Loucy (cell line): Measurements from ENCODE around the gene SPINK13.

Experiments
- H2AFZ ChIP-seq: fragments of 200-600 bp; sonication (generic); 2 replicates; pipeline ENCODE4 v1.6.0; 2016; ENCODE audit warnings: antibody characterized with exemption, mild to moderate bottlenecking, low read length, moderate library complexity
- H3F3A ChIP-seq: fragments of 200-600 bp; 2 replicates; pipeline ENCODE4 v1.6.0; 2016; ENCODE audit warnings: antibody characterized with exemption, low read depth, mild to moderate bottlenecking
- H3K27me3 ChIP-seq: fragments of 200-600 bp; sonication (generic); 2 replicates; pipeline ENCODE4 v1.6.1; 2014; ENCODE audit warnings: low read length, mild to moderate bottlenecking; ENCODE audit not compliant: insufficient read depth, poor library complexity, severe bottlenecking
- H3K36me3 ChIP-seq: fragments of 200-600 bp; sonication (generic); 2 replicates; pipeline ENCODE4 v1.6.1; 2016; ENCODE audit warnings: low read length; ENCODE audit not compliant: insufficient read depth
- H3K4me1 ChIP-seq: fragments of 200-600 bp; sonication (generic); 2 replicates; pipeline ENCODE4 v1.5.1; 2014; ENCODE audit warnings: low read length, mild to moderate bottlenecking; ENCODE audit not compliant: insufficient read depth, poor library complexity, severe bottlenecking
- H3K4me2 ChIP-seq: fragments of 200-600 bp; sonication (generic); 2 replicates; pipeline ENCODE4 v1.6.0; 2014; ENCODE audit warnings: antibody characterized with exemption, low read length, low read depth, mild to moderate bottlenecking; ENCODE audit not compliant: poor library complexity, severe bottlenecking
- H3K4me3 ChIP-seq: fragments of 200-600 bp; sonication (generic); 2 replicates; pipeline ENCODE4 v1.5.1; 2014; ENCODE audit warnings: low read length, mild to moderate bottlenecking, mixed read lengths; ENCODE audit not compliant: poor library complexity, severe bottlenecking
- H3K79me2 ChIP-seq: fragments of 200-600 bp; sonication (generic); 2 replicates; pipeline ENCODE4 v1.6.1; 2014; ENCODE audit warnings: low read length; ENCODE audit not compliant: insufficient read depth
- H3K9ac ChIP-seq: fragments of 200-600 bp; sonication (generic); 2 replicates; pipeline ENCODE4 v1.6.0; 2014; ENCODE audit warnings: mild to moderate bottlenecking, low read depth, low read length, moderate library complexity; ENCODE audit not compliant: poor library complexity, severe bottlenecking
- H3K9me2 ChIP-seq: fragments of 200-600 bp; sonication (generic); replicated peaks from 2 replicates; pipeline ENCODE4 v1.6.1; 2016; ENCODE audit warnings: low read depth, low read length, mixed read lengths
- H3K9me3 ChIP-seq: fragments of 200-600 bp; sonication (generic); 2 replicates; pipeline ENCODE4 v1.6.1; 2014; ENCODE audit warnings: mild to moderate bottlenecking, antibody characterized with exemption, low read length, low read depth; ENCODE audit not compliant: insufficient read depth
- H4K20me1 ChIP-seq: fragments of 200-600 bp; sonication (generic); 2 replicates; pipeline ENCODE4 v1.6.0; 2014; ENCODE audit warnings: antibody characterized with exemption, low read length, mild to moderate bottlenecking; ENCODE audit not compliant: insufficient read depth, poor library complexity, severe bottlenecking
- EZH2phosphoT487 ChIP-seq: fragments of 200-600 bp; IDR thresholded peaks from 2 replicates; pipeline ENCODE4 v1.6.1; 2018; ENCODE audit warnings: antibody characterized with exemption, mild to moderate bottlenecking, moderate library complexity, borderline replicate concordance
- TF ChIP-seq, protein P1 (sequence below): fragments of 200-600 bp; sonication (generic); conservative IDR thresholded peaks from 2 replicates; pipeline ENCODE4 v1.5.1; 2014; ENCODE audit warnings: mild to moderate bottlenecking, antibody characterized with exemption, low read length

SPINK13 gene

DNA sequence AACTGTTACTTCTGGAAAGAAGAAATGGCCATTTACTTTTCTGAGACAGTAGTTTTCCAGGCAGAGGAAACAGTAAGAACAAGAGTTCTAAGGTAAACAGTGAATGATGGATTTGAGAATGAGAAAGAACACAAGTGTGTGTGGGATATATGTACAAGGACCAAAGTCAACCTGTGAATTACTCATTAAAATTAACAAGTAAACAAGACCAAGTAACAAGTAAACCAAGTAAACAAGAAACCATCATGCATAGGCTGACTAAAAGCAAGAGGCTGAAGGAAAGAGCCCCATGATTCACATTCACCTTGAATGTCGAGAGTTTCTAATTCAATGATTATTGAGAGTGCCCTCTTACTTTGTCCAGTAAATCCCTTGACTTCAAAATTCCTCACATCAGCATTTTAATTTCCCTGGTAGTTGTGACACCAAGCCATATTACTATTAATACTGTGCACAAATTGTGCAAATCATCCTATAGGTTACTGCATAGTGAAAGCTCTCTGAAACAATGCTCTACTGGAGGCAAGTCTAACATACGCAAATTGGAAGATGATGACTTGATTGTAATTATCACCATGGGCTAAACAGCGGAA is 40.1 kb upstream of the SPINK13 start:
- no peak overlapping the region for H3K9ac ChIP-seq
- TF ChIP-seq, protein P1, sequence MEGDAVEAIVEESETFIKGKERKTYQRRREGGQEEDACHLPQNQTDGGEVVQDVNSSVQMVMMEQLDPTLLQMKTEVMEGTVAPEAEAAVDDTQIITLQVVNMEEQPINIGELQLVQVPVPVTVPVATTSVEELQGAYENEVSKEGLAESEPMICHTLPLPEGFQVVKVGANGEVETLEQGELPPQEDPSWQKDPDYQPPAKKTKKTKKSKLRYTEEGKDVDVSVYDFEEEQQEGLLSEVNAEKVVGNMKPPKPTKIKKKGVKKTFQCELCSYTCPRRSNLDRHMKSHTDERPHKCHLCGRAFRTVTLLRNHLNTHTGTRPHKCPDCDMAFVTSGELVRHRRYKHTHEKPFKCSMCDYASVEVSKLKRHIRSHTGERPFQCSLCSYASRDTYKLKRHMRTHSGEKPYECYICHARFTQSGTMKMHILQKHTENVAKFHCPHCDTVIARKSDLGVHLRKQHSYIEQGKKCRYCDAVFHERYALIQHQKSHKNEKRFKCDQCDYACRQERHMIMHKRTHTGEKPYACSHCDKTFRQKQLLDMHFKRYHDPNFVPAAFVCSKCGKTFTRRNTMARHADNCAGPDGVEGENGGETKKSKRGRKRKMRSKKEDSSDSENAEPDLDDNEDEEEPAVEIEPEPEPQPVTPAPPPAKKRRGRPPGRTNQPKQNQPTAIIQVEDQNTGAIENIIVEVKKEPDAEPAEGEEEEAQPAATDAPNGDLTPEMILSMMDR = no peak
- no peak for TF ChIP-seq EZH2phosphoT487
- no peak overlapping the region for H2AFZ ChIP-seq
- no peaks in the 10 kb centered on the region for H4K20me1 ChIP-seq
- H3K9me2 ChIP-seq = no peaks in the 10 kb centered on the region
- H3K4me2 ChIP-seq = no peak overlapping the region
- no peaks in the 10 kb centered on the region for H3K79me2 ChIP-seq
- no peak overlapping the region for H3K4me3 ChIP-seq
- H3K36me3 ChIP-seq = no peaks in the 10 kb centered on the region
- H3F3A ChIP-seq = no peaks in the 10 kb centered on the region
- H3K4me1 ChIP-seq = no peaks in the 10 kb centered on the region
- no peaks in the 10 kb centered on the region; the same call in 1 of the 2 replicates for H3K9me3 ChIP-seq
- no peaks in the 10 kb centered on the region for H3K27me3 ChIP-seq

DNA sequence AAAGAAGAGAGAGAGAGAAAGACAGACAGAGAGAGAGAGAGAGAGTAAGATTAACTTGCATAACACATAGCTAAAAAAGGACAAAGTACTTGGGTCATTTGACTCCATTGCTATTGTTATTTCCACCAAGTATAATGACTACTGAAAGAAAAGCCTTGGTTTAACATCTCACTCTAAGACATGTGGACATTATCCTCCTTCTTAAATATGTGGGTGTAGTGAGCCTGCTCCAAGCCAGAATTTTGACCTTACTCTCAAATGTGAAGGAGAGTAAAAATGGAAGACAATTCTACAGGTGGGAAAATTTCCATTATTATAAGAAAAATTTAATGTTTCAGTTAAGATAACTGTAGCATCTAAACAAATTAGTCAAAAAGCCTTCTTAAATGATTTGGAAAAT is 38.8 kb upstream of the SPINK13 start:
- Histone ChIP-seq H3K36me3 (no peaks in the 10 kb centered on the region), H3K79me2 (no peaks in the 10 kb centered on the region), H3K27me3 (no peaks in the 10 kb centered on the region), H3K4me2 (no peak overlapping the region), H4K20me1 (no peaks in the 10 kb centered on the region), H3K9ac (no peak overlapping the region), H3F3A (no peaks in the 10 kb centered on the region), H3K9me3 (no peaks in the 10 kb centered on the region), H3K9me2 (no peaks in the 10 kb centered on the region), H3K4me3 (no peak overlapping the region), H3K4me1 (no peaks in the 10 kb centered on the region), H2AFZ (no peak overlapping the region)
- TF ChIP-seq, protein P1 = no peak
- TF ChIP-seq EZH2phosphoT487 = no peak

DNA sequence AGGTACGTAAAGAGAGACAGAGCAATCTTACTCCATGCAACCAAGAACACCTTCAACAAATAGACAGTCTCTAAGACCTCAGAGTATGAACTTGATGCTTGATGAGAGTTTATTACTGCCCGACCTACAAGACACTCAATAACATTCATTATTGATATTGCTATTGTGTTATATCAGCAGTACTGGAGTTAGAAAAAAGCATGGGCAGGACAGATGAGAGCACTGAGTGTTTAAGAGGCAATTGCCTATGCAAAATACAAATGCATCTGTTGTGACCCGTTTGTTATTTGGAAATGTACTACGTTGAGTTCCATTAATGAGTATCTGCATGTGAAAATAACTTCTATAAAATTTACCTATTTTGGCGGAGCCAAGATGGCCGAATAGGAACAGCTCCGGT is 38.4 kb upstream of the SPINK13 start:
- Histone ChIP-seq H3K9me2 (no peaks in the 10 kb centered on the region), H3K79me2 (no peaks in the 10 kb centered on the region), H3K4me1 (no peaks in the 10 kb centered on the region), H3K9ac (no peak overlapping the region), H2AFZ (no peak overlapping the region), H3K36me3 (no peaks in the 10 kb centered on the region), H3K9me3 (no peaks in the 10 kb centered on the region), H3K4me3 (no peak overlapping the region), H3F3A (no peaks in the 10 kb centered on the region), H3K27me3 (no peaks in the 10 kb centered on the region), H4K20me1 (no peaks in the 10 kb centered on the region), H3K4me2 (no peak overlapping the region)
- TF ChIP-seq, protein P1 = no peak
- no peak for TF ChIP-seq EZH2phosphoT487
